ENCODE results near the gene PERM1. TPM values are rescaled to one million over a fixed set of nuclear protein-coding genes. Genes with fewer than 3 reads are reported as not detected.

Gene PERM1
- total RNA-seq, 1 donor from 2014 or later, result not detected

- no peak overlapping the region for H3K4me3 Mint-ChIP-seq (ENCODE audit: low read depth)
- peaks cover 7% of the 10 kb centered on the region for H3K4me1 Mint-ChIP-seq (ENCODE audit: low read depth)
- DNase-seq (ENCODE audit: low spot score, unreplicated experiment), result no peak
- H3K27ac Mint-ChIP-seq, result no peak overlapping the region
- H3K36me3 Mint-ChIP-seq (ENCODE audit: insufficient read depth), result no peaks in the 10 kb centered on the region
- no peak for TF ChIP-seq CTCF (IDR thresholded peaks at IDR 0.05; ENCODE audit: unreplicated experiment)
- H3K9me3 Mint-ChIP-seq (ENCODE audit: low read depth), result no peaks in the 10 kb centered on the region
- peaks cover 58% of the 10 kb centered on the region for H3K27me3 Mint-ChIP-seq
Observed at GRCh38 chr1:932173-932510, 49.8 kb downstream of the PERM1 start.

GRCh38 chr1:931380-932172, 50.3 kb downstream of the PERM1 start:
- Mint-ChIP-seq H3K4me3 (ENCODE audit: low read depth) (no peak overlapping the region), H3K27ac (no peak overlapping the region), H3K9me3 (ENCODE audit: low read depth) (no peaks in the 10 kb centered on the region), H3K27me3 (peaks cover 63% of the 10 kb centered on the region), H3K4me1 (ENCODE audit: low read depth) (peaks cover 5% of the 10 kb centered on the region), H3K36me3 (ENCODE audit: insufficient read depth) (no peaks in the 10 kb centered on the region)
- no peak for TF ChIP-seq CTCF (IDR thresholded peaks at IDR 0.05; ENCODE audit: unreplicated experiment)
- DNase-seq (ENCODE audit: low spot score, unreplicated experiment), result no peak

- no peak for DNase-seq (ENCODE audit: low spot score, unreplicated experiment)
- H3K27me3 Mint-ChIP-seq, result peaks cover 70% of the 10 kb centered on the region
- no peak overlapping the region for H3K27ac Mint-ChIP-seq
- H3K4me1 Mint-ChIP-seq (ENCODE audit: low read depth), result peaks cover 6% of the 10 kb centered on the region
- H3K4me3 Mint-ChIP-seq (ENCODE audit: low read depth), result no peak overlapping the region
- TF ChIP-seq CTCF (IDR thresholded peaks at IDR 0.05; ENCODE audit: unreplicated experiment), result no peak
- H3K9me3 Mint-ChIP-seq (ENCODE audit: low read depth), result no peaks in the 10 kb centered on the region
- H3K36me3 Mint-ChIP-seq (ENCODE audit: insufficient read depth), result no peaks in the 10 kb centered on the region
Observed at GRCh38 chr1:930633-931138, 51.2 kb downstream of the PERM1 start.

GRCh38 chr1:929712-930632, 51.9 kb downstream of the PERM1 start:
- DNase-seq (ENCODE audit: low spot score, unreplicated experiment), result no peak
- peaks cover 63% of the 10 kb centered on the region for H3K27me3 Mint-ChIP-seq
- no peaks in the 10 kb centered on the region for H3K36me3 Mint-ChIP-seq (ENCODE audit: insufficient read depth)
- H3K9me3 Mint-ChIP-seq (ENCODE audit: low read depth), result no peaks in the 10 kb centered on the region
- H3K4me3 Mint-ChIP-seq (ENCODE audit: low read depth), result no peak overlapping the region
- H3K27ac Mint-ChIP-seq, result no peak overlapping the region
- TF ChIP-seq CTCF (IDR thresholded peaks at IDR 0.05; ENCODE audit: unreplicated experiment), result no peak
- H3K4me1 Mint-ChIP-seq (ENCODE audit: low read depth), result peaks cover 3% of the 10 kb centered on the region
